NCI-H2107 treated with DMSO at 0.1 percent for 48 hours (cell line): ENCODE data around the gene HYAL1.
A peak's percentile ranks its signal among the peaks of the same experiment; 100 is the strongest.

Source experiments
- DNase-seq: peaks from one replicate; lab custom pipeline; 2025; ENCODE audit not compliant: unreplicated experiment; lab: John Stamatoyannopoulos, UW

HYAL1 gene, protein sequence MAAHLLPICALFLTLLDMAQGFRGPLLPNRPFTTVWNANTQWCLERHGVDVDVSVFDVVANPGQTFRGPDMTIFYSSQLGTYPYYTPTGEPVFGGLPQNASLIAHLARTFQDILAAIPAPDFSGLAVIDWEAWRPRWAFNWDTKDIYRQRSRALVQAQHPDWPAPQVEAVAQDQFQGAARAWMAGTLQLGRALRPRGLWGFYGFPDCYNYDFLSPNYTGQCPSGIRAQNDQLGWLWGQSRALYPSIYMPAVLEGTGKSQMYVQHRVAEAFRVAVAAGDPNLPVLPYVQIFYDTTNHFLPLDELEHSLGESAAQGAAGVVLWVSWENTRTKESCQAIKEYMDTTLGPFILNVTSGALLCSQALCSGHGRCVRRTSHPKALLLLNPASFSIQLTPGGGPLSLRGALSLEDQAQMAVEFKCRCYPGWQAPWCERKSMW

DNA sequence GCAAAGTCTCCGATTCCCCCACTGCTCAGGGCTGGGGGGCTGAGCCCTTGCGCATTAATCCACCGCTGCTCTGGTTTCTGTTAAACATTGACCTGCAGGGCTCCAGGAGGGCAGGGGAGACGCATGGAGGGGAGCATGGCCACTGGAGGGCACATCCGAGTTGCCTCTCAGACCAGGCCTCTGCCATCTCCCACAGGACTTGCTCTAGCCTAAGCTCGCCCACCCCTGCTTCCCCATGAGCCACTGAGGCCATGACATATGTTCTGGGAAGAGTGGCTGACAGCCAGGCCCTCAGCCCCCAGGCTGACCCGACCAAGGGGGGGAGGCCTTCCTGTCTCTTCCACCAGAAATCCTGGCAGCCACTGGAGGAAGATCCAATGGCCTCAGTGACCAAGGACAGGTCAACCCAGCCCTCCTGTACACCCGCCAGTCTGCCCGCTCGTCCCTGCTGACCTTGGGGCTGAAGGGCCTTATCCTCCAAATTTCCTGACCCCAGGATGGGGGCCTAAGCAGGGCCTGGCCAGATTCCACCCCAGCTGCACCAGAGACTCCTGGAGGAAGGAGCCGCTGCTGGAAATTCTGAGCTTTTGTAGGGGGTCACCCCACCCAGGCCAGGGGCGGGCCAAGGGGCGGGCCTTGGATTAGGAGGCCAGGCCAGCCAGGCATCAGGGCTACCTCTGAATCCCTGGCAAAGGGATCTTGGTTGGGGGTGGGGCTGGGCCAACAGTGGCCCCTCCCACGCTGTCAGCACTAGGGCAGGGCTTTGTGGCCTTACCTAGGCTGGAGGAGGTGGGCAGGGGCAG, at the start of gene HYAL1:
TSS of gene HYAL1 (minus strand) at position 562 of the 803 bp plus-strand sequence. CDS start 618 bp downstream, outside the sequence.
- no peak for DNase-seq

DNA sequence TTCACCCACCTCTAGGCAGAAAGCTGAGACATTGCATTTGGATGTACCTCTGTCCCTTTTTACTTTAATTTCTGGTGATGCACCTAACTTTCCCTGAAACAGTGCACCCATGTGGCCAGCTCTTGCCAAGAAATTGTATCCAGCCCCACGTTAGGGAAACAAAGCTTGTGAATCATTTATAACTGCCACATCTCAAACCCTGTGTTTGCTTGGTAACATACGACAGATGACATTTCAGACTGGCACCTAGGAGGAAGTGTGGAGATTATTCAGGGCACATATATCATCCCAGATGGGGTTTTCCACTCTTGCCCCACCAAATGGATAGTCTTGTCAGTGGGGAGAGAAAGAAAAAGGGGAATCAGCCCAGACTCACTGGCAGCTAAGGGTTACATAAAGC, 49.4 kb upstream of the HYAL1 start:
- DNase-seq = no peak

DNA sequence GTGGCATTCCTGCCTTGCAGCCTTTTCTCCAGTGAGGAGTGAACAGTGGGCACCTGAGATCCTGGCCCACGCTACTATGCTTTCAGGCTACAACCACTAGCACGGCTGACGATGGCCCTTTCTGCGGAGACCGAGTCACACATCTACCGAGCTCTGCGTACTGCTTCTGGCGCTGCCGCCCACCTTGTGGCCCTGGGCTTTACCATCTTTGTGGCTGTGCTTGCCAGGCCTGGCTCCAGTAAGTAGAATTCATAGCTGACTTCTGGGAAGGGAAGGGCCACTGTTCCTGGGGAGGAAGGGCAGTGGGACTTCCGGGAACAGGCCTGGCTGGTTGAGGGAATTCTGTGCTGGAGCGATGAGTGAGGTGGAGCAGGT, 47.9 kb upstream of the HYAL1 start:
- DNase-seq = no peak

DNA sequence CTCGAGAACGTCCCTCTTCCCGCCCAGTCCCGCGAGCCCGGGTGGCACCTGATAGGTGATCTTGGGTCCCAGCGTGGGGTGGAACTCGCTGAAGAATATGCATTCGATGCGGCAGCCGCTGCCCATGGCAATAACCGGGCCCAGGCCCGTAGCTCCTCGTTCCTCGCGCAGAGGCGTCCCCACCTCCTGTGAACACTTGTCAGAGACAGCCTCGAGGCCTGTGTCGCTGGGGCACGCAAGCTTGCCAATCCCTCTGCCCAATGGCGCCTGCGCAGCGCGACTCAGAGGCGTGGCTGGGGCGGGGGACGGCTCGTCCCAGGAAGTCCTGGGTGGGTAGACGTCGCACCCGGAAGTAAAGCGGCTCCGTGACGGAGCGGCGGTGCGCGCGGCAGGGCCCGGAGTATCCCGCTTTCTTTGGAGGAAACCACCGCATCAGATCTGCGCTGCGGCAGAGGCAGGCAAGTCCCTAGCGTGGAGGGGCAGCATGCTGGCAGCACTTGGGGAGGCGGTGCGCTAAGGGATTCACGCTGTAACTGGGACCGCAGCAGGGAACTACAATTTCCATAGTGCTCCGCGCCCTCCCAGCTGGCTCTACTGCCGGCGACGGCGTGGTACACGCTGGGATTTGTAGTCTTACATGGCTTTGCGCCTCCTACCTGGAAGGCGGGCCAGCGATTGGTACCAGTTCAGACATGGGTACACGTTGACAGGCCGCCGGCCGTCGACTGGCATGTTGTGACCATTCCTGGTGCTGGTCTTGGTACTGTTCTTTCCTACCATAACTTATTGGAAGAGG, 47.4 kb upstream of the HYAL1 start, which contains the start of the genes CYB561D2 and NPRL2:
TSS of gene CYB561D2 (plus strand) at position 336 of the 796 bp plus-strand sequence. CDS start 572 bp downstream, outside the sequence.
TSS of gene NPRL2 (minus strand) at position 249 of the 796 bp plus-strand sequence. CDS start at position 126, 123 bp downstream.
- peak; percentile 70 for DNase-seq

DNA sequence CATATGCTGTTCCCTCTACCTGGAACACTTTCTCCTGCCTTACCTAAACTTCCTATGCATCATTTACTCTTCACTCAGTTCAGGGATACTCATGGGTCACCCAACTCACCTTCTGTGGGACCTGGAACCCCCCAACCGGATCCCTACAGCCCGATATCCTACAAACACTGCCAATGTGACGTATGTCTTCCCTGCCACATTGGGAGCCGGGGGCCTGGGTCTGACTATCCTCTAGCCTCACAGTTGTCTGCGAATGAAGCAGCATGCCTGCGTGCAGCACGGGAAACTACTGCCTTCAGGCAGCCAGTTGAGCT, 46.8 kb upstream of the HYAL1 start:
- DNase-seq = no peak

DNA sequence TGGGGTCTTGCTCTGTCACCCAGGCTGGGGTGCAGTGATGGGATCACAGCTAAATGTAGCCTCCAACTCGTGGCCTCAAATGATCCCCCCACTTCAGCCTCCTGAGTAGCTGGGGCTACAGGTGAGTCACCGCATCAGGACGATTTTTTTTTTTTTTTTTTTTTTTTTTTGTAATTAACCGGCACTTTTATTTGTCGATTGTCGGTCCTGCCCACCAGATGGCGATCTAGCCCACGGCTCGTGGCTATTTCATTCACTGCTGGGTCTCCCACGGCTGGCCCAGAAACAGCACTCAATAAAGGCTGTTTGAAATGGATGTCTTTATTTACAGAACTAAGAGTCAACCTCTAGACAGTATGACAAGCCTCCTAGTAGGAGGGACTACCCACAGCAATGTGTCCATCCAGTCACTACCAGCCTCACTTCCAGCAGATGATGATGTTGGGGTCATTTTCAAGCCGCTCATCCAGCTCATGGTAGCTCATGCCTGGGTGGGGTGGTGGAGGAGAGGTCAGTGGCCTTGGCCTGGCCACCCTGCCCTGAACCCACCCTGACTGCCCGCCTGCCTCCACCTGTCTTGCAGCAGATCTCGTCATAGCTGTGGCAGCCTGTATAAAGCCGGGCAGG, 43.9 kb upstream of the HYAL1 start:
- peak; percentile 37 for DNase-seq

DNA sequence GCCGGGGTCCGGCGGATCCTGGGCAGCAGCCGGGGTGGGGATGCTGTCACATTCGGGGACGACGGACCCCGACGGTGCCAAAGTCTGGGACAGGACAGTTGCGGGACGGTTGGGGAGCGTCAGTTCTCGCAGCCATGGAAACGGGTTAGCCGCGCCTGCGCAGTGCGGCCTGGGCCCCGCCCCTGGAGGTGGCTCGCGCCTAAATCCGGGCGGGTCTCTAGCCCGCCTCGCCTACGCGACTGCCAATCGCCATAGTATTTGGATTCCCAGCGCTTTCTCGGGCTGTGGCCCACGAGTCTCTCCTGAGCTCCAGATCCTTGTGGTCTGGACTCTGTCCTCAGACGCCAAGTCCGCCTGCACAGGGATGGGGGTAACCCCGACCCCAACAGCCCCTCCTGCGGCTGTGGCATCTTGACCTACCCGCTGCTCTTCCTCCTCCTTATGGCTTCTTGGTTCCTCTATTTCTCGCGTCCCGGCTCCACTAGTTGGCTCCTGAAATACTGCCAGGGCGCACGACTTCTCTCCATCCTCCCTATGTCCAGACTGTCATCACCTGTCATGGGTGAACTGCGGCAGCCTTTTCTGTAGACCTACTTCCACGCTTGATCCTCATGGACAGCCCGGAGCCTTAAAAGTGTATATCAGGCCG, 42.3 kb upstream of the HYAL1 start, which contains the start of gene ZMYND10:
TSS of gene ZMYND10 (minus strand) at position 147 of the 649 bp plus-strand sequence. CDS start 153 bp downstream, outside the sequence.
- no peak for DNase-seq

DNA sequence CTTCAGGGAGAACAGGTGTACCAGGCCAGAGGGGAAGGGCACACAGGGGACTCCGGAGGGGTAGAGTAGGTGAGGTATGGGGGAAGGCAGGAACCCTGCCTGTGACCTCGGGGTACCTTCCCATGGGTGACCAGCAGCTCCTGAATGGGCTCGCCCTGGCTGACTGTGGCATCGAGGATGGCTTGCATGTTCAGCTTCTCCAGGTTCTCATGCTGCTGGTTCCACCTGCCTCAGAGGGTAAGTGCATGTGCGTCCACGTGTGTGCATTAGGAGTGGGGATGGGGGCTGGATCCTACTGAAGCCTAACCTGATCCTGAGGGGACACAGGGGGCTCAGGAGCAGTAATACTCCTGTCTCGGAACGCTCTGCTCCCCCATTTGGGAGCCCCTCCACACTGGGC, 41.6 kb upstream of the HYAL1 start:
- no peak for DNase-seq

DNA sequence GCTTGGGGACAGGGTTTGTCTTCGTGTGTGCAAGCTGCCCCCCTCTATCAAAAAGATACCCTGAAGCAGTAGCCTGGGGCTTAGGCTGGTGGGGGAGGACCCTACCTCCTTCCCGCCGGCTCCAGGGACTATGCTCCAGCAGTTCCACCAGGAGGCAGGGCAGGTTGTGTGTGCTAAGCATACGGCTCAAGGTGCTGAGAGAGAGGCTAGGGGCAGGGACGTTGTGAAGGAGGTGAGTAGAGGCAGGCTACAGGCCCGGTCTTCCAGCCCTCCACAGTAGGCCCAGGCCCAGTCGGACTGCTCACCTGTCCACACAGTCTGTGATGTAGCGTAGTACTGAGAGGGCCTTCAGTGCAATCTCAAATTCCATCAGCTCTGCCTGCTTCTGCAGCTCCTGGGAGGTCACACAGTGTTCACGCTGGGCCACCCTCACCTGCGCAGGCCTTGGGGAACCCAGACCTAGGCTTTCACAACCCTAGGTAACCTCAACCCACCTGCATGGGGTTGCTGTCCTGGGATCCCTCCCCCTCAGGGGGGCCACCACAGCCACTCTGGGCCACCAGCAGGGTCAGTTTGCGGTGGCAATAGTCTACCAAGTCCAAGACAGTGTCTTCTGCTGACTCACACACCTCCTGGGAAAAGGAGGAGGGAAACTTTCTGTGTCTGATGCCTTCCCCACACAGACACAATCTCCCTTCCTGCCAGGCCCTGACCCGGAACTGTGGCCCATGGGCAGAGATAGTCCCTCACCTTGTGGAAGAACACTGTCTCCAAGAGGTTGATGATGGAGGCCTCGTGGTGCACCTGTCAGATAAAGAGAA, 39.6 kb upstream of the HYAL1 start:
- DNase-seq = no peak

DNA sequence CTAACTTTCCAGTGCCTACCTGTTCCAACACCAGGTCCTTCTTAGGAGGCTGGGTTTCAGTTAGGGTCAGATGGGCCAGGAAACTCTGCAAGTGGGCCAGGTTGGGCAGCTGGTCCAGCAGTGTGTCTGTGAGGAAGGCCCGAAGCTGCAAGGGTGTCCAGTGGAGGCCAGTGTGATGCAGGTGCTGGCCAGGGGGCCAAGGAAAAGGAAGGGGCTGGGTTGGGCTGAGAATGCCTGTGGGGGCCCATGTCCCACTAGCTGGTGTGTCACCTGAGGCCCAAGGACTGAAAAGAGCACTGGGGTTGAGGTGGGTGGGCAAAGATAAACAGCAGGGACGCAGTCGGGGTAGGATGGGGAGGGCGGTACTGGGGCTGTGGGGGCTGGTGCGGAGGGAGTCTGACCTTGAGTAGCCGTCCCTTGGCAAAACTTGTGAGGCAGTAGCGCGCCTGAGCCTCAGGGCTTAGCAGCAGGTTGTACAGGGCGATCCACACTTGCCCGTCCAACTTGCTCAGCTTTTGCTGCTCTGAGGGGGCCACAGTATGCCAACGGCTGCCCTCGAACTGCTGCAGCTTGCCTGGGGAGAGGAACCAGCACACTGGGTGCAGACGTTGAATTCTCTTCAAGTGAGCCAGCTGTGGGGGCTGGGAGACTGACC, 38.7 kb upstream of the HYAL1 start:
- no peak for DNase-seq

DNA sequence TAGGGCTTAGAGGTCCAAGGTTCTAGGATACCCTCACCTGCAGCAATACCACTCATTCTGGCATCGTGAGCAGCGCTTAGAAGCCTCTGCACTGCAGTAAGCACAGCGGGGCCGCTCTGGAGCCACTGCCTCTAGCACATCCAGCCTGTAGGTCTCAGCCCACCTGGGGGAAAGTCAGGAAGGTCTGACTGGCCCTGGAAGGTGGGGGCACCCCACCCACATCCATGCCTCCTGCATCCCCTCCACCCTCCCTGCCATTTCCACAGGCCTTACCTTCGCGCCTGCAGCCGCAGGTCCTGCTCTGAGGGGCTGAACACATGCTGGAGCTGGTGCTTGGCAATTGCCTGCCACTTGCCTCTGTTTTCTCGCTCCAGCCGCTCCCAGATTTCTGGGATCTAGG, 38.2 kb upstream of the HYAL1 start:
- no peak for DNase-seq

DNA sequence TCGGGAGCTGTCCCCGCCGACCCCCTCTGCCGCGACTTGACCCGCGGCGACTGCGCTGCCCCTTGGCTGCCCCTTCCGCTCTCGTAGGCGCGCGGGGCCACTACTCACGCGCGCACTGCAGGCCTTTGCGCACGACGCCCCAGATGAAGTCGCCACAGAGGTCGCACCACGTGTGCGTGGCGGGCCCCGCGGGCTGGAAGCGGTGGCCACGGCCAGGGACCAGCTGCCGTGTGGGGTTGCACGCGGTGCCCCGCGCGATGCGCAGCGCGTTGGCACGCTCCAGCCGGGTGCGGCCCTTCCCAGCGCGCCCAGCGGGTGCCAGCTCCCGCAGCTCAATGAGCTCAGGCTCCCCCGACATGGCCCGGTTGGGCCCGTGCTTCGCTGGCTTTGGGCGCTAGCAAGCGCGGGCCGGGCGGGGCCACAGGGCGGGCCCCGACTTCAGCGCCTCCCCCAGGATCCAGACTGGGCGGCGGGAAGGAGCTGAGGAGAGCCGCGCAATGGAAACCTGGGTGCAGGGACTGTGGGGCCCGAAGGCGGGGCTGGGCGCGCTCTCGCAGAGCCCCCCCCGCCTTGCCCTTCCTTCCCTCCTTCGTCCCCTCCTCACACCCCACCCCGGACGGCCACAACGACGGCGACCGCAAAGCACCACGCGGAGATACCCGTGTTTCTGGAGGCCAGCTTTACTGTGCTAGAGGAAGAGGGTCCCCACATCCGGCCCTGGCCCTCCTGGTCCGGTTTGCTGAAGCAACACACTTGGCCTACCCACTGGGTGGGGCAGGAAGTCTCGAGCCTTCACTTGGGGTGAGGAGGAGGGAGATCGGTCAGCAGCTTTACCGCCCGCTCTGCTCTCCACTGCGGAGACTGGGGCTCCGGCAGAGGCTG, 37.3 kb upstream of the HYAL1 start, which contains the start of gene RASSF1:
TSS of gene RASSF1 (minus strand) at position 389 of the 882 bp plus-strand sequence. CDS start at position 358, 31 bp downstream.
- DNase-seq = no peak

DNA sequence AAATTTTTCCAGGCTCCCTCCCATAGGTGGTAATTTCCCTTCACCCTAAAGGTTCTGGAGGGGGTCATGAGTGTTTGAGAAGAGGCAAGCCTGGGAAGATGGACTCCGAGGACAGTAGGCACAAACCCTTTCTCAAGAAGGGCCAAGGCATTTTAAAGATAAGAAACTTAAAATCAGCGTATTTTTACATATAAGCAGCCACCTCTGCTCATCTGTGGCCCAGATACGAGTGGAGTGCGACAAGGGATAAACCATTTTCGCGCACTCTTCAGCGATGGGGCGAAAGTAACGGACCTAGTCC, 36.7 kb upstream of the HYAL1 start:
- DNase-seq = no peak

DNA sequence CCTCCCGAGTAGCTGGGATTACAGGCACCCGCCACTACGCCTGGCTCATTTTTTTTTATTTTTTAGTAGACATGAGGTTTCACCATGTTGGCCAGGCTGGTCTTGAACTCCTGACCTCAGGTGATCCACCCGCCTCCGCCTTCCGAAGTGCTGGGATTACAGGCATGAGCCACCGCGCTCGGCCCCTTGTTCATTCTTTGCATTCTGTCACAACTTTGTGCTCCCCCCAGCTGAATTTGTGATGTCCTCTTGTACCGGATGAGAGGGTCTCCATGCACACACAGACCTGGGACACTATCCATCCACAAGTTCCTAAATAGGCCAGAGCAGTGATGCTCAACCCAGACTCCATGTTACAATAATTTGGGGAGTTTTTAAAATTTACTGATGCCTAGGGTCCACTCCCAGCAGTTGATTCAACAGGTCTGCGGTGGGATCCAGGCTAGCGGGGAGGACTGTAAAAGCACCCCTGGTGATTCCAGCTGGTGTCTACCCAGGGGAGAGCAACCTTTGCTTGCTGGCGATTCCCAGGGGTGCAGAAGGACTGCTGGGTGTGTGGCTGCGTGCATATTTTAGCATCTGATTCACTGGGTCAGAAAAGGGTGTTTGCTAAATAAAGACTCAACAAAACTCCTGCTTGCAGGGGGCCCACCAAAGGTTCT, 36.2 kb upstream of the HYAL1 start:
- no peak for DNase-seq

DNA sequence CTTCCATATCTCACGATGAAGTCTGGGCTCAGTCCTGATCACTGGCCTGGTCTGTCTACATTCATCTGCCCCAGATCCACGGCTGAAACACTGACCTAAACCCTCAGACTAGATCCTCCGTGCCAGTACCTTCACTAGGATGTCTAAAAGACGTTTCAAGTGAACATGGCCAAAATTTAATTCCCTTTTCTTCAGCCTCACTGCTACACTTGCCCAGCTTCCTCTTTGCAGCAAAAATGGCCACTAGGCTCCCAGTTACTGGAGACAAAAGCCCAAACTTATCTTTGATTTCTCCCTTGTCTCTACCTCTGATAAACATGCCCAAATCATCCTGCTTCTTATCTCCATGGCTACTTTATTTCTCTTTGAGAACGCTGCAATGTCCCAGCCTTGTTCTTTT, 35.6 kb upstream of the HYAL1 start:
- DNase-seq = no peak

DNA sequence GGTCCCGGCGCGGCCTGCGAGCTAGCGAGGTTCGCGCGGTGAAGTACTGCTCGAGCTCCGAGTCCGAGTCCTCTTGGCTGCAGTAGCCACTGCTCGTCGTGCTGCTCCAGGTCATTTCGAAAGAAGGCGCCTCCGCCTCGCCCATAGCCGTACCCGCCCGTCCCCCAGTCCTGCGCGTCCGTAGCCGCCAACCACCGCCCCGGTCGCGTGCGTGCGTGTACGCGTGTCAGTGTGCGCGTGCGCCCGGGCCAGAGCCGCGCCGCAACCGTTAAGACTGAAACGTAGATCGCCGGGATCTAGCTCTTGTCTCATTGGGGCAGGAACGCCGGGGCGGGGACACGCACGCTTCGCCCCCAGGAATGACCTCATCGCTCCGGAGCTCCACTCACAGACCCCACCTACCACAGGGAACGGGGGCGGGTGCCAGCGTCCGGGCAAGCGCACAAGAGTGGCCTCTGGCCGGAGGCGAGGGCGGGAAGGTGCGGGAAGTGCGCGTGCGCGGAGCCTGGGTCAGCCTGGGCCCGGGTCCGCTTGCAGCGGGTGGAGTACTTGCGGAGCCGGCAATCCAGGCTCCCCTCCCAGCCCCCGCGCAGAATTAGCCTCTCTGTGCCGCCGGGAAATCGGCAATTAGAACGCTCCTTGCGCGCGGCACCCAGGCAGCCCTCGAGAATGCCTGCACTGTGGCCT, 33.9 kb upstream of the HYAL1 start:
- peak; percentile 84 for DNase-seq
